ENCODE data around the gene CDO1. TPM values are rescaled to one million over a fixed set of nuclear protein-coding genes. Genes with fewer than 3 reads are reported as not detected.
A peak's percentile ranks its signal among the peaks of the same experiment; 100 is the strongest.

The CDO1 gene
- total and polyA plus RNA-seq, 2 experiments from 2014 or later = 24.5 to 29.2 TPM

DNA sequence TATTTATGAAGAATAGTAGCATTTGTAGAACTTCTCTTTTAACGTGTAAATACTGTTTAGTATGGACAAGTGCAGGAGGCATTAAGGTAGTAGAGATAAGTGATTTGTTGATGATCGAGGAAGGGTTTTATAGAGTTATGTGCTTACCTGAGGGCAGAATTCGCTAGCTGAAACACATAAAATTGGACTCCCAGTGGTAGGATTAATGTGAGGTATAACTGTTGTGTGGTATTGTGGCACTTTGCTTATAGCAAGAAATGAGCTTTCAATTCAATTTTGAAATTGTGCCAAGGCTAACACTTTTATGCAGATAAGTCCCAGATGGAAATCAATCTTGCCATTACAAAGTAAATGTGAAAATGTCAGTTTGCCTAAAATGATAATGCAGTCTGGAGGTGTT, 26.5 kb upstream of the CDO1 start (continued):
- TF ChIP-seq EZH2 (IDR thresholded peaks at IDR 0.05; ENCODE audit: low read depth, unreplicated experiment) = no peak
- TF ChIP-seq, protein P1, sequence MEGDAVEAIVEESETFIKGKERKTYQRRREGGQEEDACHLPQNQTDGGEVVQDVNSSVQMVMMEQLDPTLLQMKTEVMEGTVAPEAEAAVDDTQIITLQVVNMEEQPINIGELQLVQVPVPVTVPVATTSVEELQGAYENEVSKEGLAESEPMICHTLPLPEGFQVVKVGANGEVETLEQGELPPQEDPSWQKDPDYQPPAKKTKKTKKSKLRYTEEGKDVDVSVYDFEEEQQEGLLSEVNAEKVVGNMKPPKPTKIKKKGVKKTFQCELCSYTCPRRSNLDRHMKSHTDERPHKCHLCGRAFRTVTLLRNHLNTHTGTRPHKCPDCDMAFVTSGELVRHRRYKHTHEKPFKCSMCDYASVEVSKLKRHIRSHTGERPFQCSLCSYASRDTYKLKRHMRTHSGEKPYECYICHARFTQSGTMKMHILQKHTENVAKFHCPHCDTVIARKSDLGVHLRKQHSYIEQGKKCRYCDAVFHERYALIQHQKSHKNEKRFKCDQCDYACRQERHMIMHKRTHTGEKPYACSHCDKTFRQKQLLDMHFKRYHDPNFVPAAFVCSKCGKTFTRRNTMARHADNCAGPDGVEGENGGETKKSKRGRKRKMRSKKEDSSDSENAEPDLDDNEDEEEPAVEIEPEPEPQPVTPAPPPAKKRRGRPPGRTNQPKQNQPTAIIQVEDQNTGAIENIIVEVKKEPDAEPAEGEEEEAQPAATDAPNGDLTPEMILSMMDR (conservative IDR thresholded peaks at IDR 0.05; ENCODE audit: low read depth in 2 of 2) = no peak
- no peak for TF ChIP-seq CREB1 (CRISPR knock-in tag; IDR thresholded peaks at IDR 0.05; ENCODE audit: low read depth)
- TF ChIP-seq POLR2AphosphoS5 (IDR thresholded peaks at IDR 0.05; ENCODE audit: low read depth) = no peak
- TF ChIP-seq, protein P2, sequence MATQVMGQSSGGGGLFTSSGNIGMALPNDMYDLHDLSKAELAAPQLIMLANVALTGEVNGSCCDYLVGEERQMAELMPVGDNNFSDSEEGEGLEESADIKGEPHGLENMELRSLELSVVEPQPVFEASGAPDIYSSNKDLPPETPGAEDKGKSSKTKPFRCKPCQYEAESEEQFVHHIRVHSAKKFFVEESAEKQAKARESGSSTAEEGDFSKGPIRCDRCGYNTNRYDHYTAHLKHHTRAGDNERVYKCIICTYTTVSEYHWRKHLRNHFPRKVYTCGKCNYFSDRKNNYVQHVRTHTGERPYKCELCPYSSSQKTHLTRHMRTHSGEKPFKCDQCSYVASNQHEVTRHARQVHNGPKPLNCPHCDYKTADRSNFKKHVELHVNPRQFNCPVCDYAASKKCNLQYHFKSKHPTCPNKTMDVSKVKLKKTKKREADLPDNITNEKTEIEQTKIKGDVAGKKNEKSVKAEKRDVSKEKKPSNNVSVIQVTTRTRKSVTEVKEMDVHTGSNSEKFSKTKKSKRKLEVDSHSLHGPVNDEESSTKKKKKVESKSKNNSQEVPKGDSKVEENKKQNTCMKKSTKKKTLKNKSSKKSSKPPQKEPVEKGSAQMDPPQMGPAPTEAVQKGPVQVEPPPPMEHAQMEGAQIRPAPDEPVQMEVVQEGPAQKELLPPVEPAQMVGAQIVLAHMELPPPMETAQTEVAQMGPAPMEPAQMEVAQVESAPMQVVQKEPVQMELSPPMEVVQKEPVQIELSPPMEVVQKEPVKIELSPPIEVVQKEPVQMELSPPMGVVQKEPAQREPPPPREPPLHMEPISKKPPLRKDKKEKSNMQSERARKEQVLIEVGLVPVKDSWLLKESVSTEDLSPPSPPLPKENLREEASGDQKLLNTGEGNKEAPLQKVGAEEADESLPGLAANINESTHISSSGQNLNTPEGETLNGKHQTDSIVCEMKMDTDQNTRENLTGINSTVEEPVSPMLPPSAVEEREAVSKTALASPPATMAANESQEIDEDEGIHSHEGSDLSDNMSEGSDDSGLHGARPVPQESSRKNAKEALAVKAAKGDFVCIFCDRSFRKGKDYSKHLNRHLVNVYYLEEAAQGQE (IDR thresholded peaks at IDR 0.05; ENCODE audit: unreplicated experiment) = no peak

DNA sequence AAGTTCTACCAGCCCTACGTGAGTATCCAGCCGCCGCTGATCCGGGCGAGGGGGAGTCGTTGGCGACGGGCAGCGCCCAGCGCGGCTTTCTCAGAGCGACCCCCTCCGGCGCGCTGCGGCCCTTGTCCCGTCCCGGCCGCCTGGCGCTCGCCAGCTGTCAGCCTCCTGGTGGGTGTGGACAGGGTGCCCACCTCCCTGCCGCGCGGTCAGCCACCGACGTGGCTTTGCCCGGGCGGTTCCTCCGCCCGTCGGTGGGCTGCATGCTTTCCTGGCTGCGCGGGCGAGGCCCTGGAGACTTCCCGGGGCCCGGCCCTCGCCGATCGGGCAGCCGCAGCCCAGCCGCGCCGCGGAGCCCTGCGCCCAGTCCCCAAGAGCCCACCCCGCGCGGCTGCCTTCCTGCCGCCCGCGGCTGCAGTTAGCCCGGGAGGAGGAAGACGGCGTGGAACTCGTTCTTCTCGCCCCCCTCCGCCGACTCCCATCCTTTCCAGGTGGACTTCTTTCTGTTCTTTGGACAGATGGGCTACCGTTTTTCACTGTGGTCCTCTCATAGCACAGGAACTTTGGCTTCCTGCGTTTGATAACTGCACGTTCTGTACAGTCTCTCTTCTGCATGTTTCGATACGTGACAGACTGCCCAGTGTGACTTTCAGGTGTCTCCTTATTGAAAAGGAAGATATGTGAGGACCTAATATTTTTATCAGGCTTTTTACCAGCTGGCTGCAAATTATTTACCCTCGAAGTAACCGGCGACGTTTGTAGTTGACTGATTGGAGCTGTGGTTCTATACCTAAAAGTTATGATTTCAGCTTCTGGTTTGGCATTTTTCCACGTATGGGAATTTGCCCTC, 25.9 kb upstream of the CDO1 start:
- peaks cover 20% of the 10 kb centered on the region for H3K4me1 ChIP-seq (ENCODE audit: insufficient read depth)
- H3F3A ChIP-seq (replicated peaks; ENCODE audit: low read depth) = no peaks in the 10 kb centered on the region
- ATAC-seq = peak; percentile 75
- H3K27ac Mint-ChIP-seq = no peak overlapping the region
- peak overlapping the region; percentile 97 for H3K4me3 Mint-ChIP-seq
- peak overlapping the region; percentile 82 for H3K4me3 ChIP-seq
- H3K9me2 ChIP-seq (ENCODE audit: insufficient read depth) = no peaks in the 10 kb centered on the region
- H3K27ac ChIP-seq (ENCODE audit: low read depth) = no peak overlapping the region; the same call in 1 of the 2 replicates
- H2AFZ ChIP-seq = peak overlapping the region; percentile 77
- DNase-seq (ENCODE audit: low spot score) = peak; percentile 75
- peaks cover 11% of the 10 kb centered on the region for H3K27me3 ChIP-seq (ENCODE audit: insufficient read depth)
- peak overlapping the region; percentile 98 for H3K4me2 ChIP-seq
- TF ChIP-seq, protein P3, sequence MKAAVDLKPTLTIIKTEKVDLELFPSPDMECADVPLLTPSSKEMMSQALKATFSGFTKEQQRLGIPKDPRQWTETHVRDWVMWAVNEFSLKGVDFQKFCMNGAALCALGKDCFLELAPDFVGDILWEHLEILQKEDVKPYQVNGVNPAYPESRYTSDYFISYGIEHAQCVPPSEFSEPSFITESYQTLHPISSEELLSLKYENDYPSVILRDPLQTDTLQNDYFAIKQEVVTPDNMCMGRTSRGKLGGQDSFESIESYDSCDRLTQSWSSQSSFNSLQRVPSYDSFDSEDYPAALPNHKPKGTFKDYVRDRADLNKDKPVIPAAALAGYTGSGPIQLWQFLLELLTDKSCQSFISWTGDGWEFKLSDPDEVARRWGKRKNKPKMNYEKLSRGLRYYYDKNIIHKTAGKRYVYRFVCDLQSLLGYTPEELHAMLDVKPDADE (IDR thresholded peaks at IDR 0.05) = no peak
- TF ChIP-seq, protein P1 (conservative IDR thresholded peaks at IDR 0.05; ENCODE audit: low read depth in 2 of 2) = peak in 1 of 2 experiments; percentile 35; a peak in 2 of 4 replicates
- H3K36me3 ChIP-seq (ENCODE audit: insufficient read depth) = peaks cover 8% of the 10 kb centered on the region; the same call in 1 of the 2 replicates
- peaks cover 33% of the 10 kb centered on the region for H3K4me1 Mint-ChIP-seq
- peaks cover 91% of the 10 kb centered on the region for H3K79me2 ChIP-seq (replicated peaks; ENCODE audit: insufficient read depth)
- H3K27me3 Mint-ChIP-seq (ENCODE audit: insufficient read depth, low read depth, poor library complexity) = peaks cover 6% of the 10 kb centered on the region
- no peaks in the 10 kb centered on the region for H3K9me3 Mint-ChIP-seq
- H3K36me3 Mint-ChIP-seq (ENCODE audit: low read depth) = peaks cover 8% of the 10 kb centered on the region
- H4K20me1 ChIP-seq (replicated peaks; ENCODE audit: insufficient read depth) = peaks cover 34% of the 10 kb centered on the region

All from GM23338 (cell line).